ENCODE data around the gene EIPR1. TPM values are rescaled to one million over a fixed set of nuclear protein-coding genes. Genes with fewer than 3 reads are reported as not detected.
"Not testable (repeated sequence)": the region's sequence is repeated elsewhere in the genome, so short reads cannot be mapped to it uniquely, and the experiment has no call there.

Gene EIPR1
- polyA plus RNA-seq, 1 donor from 2014 or later = 138 TPM

GRCh38 chr2:3200420-3200939 is 177.1 kb downstream of the EIPR1 start:
- Histone ChIP-seq H3K4me3 (ENCODE audit: low read length) (no peak overlapping the region), H2AFZ (ENCODE audit: low read depth, low read length) (no peak overlapping the region), H3K9ac (ENCODE audit: low read length) (no peak overlapping the region), H3K27me3 (ENCODE audit: insufficient read depth, low read depth, low read length) (no peaks in the 10 kb centered on the region), H3K9me2 (ENCODE audit: insufficient read depth, low read length) (no peaks in the 10 kb centered on the region), H3K9me3 (ENCODE audit: low read length) (no peaks in the 10 kb centered on the region), H3K27ac (ENCODE audit: low read length) (no peak overlapping the region), H3F3A (ENCODE audit: insufficient read depth, low read length, poor library complexity, severe bottlenecking) (no peaks in the 10 kb centered on the region), H3K4me2 (ENCODE audit: low read length) (no peak overlapping the region), H3K79me2 (replicated peaks; ENCODE audit: insufficient read depth, low read length) (no peaks in the 10 kb centered on the region), H3K36me3 (ENCODE audit: insufficient read depth, low read length) (no peaks in the 10 kb centered on the region), H4K20me1 (ENCODE audit: insufficient read depth) (no peaks in the 10 kb centered on the region)
- TF ChIP-seq EZH2 (IDR thresholded peaks at IDR 0.05; ENCODE audit: borderline replicate concordance, insufficient read depth, low read length, poor library complexity, severe bottlenecking) = no peak
- TF ChIP-seq REST (IDR thresholded peaks at IDR 0.05; ENCODE audit: borderline replicate concordance) = no peak
- no peak for TF ChIP-seq EP300 (conservative IDR thresholded peaks at IDR 0.05; ENCODE audit: poor library complexity, severe bottlenecking)
- no peak for TF ChIP-seq SMC3 (conservative IDR thresholded peaks at IDR 0.05; ENCODE audit: poor library complexity)
- no peak for TF ChIP-seq CTCF (IDR thresholded peaks at IDR 0.05; ENCODE audit: poor library complexity, severe bottlenecking)
- TF ChIP-seq MXI1 (conservative IDR thresholded peaks at IDR 0.05; ENCODE audit: poor library complexity, severe bottlenecking) = no peak
- no peak for TF ChIP-seq POLR2AphosphoS5 (IDR thresholded peaks at IDR 0.05)
- TF ChIP-seq TAF1 (IDR thresholded peaks at IDR 0.05; ENCODE audit: low read depth) = no peak
- no peak for TF ChIP-seq RAD21 (conservative IDR thresholded peaks at IDR 0.05)

- H3K4me2 ChIP-seq (ENCODE audit: low read length) = no peak overlapping the region
- H3K9me3 ChIP-seq (ENCODE audit: low read length) = no peaks in the 10 kb centered on the region
- H3K79me2 ChIP-seq (replicated peaks; ENCODE audit: insufficient read depth, low read length) = no peaks in the 10 kb centered on the region
- no peak overlapping the region for H2AFZ ChIP-seq (ENCODE audit: low read depth, low read length)
- no peak for TF ChIP-seq RAD21 (conservative IDR thresholded peaks at IDR 0.05)
- TF ChIP-seq SMC3 (conservative IDR thresholded peaks at IDR 0.05; ENCODE audit: poor library complexity) = no peak
- TF ChIP-seq REST (IDR thresholded peaks at IDR 0.05; ENCODE audit: borderline replicate concordance) = no peak
- no peak for TF ChIP-seq EZH2 (IDR thresholded peaks at IDR 0.05; ENCODE audit: borderline replicate concordance, insufficient read depth, low read length, poor library complexity, severe bottlenecking)
- TF ChIP-seq CTCF (IDR thresholded peaks at IDR 0.05; ENCODE audit: poor library complexity, severe bottlenecking) = no peak
- TF ChIP-seq TAF1 (IDR thresholded peaks at IDR 0.05; ENCODE audit: low read depth) = no peak
- TF ChIP-seq POLR2AphosphoS5 (IDR thresholded peaks at IDR 0.05) = no peak
- no peak for TF ChIP-seq EP300 (conservative IDR thresholded peaks at IDR 0.05; ENCODE audit: poor library complexity, severe bottlenecking)
- no peaks in the 10 kb centered on the region for H3K9me2 ChIP-seq (ENCODE audit: insufficient read depth, low read length)
- H3K27ac ChIP-seq (ENCODE audit: low read length) = no peak overlapping the region
- no peaks in the 10 kb centered on the region for H4K20me1 ChIP-seq (ENCODE audit: insufficient read depth)
- H3F3A ChIP-seq (ENCODE audit: insufficient read depth, low read length, poor library complexity, severe bottlenecking) = no peaks in the 10 kb centered on the region
- no peak overlapping the region for H3K4me3 ChIP-seq (ENCODE audit: low read length)
- H3K27me3 ChIP-seq (ENCODE audit: insufficient read depth, low read depth, low read length) = no peaks in the 10 kb centered on the region
- H3K36me3 ChIP-seq (ENCODE audit: insufficient read depth, low read length) = no peaks in the 10 kb centered on the region
- no peak overlapping the region for H3K9ac ChIP-seq (ENCODE audit: low read length)
These were observed 177.8 kb downstream of the EIPR1 start for GRCh38 chr2:3199627-3200345.

- H3F3A ChIP-seq (ENCODE audit: insufficient read depth, low read length, poor library complexity, severe bottlenecking); H2AFZ ChIP-seq (ENCODE audit: low read depth, low read length); H3K27ac ChIP-seq (ENCODE audit: low read length); H3K9me3 ChIP-seq (ENCODE audit: low read length); H4K20me1 ChIP-seq (ENCODE audit: insufficient read depth); H3K27me3 ChIP-seq (ENCODE audit: insufficient read depth, low read depth, low read length); H3K79me2 ChIP-seq (replicated peaks; ENCODE audit: insufficient read depth, low read length); H3K4me2 ChIP-seq (ENCODE audit: low read length); H3K4me3 ChIP-seq (ENCODE audit: low read length); H3K9me2 ChIP-seq (ENCODE audit: insufficient read depth, low read length); H3K9ac ChIP-seq (ENCODE audit: low read length); H3K36me3 ChIP-seq (ENCODE audit: insufficient read depth, low read length): not testable (repeated sequence)
These were observed 178.9 kb downstream of the EIPR1 start for GRCh38 chr2:3198671-3199192.

Measured in neural cell (in vitro differentiated cells).